ENCODE data around the gene DNAJA3.

Gene DNAJA3

DNA sequence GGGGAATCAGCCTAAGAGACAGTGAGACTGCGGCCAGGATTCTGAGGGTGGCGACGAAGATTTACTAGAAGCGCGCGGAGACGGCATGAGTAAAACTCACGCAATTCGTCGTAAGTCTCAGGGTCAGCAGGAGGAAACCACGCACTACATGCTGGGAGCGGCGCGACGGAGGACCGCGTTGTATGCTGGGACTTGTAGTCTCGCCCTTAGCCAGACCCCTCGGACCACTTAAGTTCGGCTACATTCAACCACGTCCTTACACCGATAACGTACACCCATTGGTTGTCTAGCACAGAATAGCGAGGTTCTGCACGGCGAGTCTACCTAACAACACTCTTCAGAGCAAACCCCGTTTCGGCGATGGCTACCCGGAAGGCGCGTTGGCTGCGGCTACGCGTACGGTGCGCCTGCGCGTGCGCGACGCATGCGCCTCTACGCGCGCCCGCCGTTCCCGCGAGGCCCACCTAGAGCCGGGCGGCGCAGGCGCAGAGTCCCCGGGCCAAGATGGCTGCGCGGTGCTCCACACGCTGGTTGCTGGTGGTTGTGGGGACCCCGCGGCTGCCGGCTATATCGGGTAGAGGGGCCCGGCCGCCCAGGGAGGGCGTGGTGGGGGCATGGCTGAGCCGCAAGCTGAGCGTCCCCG lies at the start of gene DNAJA3:
Gene DNAJA3 (plus strand): TSS at position 491 of the 643 bp plus-strand sequence. CDS start 14 bp downstream, at position 505.
- DNase-seq, result peak; percentile 94

GRCh38 chr16:4376126-4376892 lies 49.4 kb upstream of the DNAJA3 start:
- no peak for DNase-seq

GRCh38 chr16:4376893-4377572 lies 48.6 kb upstream of the DNAJA3 start:
- no peak for DNase-seq

- DNase-seq, result no peak
Observed at GRCh38 chr16:4377573-4378154, 48.0 kb upstream of the DNAJA3 start.

DNA sequence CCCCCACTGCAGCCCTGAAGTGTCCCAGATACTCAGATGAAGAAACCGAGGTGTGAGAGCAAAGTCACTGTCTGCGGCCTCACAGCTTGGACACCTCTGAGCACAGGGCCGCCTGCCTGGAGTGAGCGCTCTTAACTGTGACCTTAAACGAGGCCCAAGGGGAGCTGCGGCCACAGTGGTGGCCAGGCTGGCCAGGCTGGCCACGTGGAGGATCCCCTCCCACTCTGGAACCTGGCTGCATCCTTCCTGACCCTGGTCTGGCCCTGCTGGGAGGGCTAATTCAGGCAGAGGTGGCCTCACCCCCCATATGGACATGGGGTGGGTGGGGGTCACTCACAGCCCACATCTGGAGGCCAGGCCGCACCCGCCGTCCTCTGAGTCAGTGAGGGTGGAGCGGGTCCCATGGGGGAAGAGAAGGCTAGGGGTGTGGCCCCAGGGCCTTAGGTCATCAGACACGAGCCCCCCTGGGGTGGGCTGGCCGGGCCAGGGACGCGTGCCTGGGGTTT lies 47.5 kb upstream of the DNAJA3 start:
- DNase-seq, result no peak

DNA sequence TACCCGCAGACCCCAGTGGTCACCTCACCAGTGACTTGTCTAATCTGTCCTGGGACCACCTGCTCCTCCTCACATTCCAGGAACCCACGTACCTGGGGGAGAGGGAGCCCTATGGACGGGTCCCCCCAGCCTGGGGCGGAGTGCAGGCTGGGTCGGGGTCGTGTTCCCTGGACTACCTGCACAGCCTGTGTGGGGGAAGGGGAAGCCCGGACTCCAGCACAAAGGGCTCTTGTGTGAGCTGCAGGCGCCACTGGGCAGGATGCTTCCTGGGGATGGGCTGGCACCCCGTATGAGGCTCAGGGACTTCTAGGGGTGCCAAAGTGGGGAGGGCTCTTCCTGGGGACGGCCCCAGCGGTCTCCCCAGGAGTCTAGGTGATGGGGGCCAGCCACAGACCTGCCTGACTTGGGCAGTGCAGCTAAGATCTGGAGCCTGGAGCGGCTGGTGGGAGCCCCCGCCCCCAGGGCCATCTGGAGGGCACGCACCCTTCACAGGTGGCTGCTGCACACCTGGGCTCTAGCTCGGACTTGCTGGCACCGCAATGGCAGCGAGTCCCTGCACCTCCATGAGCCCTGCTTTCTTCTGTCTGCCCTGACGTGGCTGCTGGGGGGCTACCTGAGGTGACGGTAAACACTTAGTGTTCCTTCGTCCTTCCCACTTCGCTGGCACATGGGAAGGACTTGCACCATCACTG lies 46.5 kb upstream of the DNAJA3 start:
- DNase-seq, result no peak

DNA sequence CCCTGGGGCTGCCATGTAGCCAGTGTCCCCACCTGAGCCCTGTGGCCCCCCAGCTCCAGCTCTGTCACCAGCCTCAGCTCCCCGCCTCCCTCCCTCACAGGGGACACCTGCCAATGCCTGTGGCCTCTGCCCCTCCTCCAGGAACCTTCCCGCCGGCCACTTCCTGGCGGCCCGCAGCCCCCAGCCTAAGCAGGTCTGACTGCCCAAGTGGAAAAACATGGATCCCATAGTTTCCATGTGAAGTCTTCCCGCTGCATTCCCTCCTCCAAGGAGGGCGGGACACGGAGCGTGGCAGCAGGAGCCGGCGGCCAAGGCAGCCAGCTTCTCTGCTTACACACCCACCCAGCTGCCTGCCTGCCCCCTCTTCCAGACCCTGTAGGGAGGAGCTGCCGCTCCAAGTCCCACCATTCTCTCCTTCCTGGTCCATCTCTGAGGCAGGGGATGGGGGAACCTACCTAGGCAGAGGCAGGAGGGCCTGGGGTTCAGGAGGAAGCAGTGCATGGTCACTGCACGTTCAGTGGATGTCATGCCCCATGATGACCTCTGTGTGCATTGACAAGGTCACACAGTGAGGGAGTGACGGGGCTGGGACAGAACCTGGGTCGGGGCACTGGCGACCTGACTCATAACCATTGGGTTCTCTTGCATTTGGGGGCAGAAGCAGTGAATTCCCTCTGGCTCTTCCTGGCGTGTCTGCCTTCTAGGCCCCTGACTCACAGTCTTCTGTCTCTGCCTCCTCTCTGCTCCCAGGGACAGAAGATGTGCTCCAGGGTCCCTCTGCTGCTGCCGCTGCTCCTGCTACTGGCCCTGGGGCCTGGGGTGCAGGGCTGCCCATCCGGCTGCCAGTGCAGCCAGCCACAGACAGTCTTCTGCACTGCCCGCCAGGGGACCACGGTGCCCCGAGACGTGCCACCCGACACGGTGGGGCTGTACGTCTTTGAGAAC lies 45.3 kb upstream of the DNAJA3 start:
- DNase-seq, result no peak

- no peak for DNase-seq
Observed at GRCh38 chr16:4381072-4381934, 44.4 kb upstream of the DNAJA3 start.

DNA sequence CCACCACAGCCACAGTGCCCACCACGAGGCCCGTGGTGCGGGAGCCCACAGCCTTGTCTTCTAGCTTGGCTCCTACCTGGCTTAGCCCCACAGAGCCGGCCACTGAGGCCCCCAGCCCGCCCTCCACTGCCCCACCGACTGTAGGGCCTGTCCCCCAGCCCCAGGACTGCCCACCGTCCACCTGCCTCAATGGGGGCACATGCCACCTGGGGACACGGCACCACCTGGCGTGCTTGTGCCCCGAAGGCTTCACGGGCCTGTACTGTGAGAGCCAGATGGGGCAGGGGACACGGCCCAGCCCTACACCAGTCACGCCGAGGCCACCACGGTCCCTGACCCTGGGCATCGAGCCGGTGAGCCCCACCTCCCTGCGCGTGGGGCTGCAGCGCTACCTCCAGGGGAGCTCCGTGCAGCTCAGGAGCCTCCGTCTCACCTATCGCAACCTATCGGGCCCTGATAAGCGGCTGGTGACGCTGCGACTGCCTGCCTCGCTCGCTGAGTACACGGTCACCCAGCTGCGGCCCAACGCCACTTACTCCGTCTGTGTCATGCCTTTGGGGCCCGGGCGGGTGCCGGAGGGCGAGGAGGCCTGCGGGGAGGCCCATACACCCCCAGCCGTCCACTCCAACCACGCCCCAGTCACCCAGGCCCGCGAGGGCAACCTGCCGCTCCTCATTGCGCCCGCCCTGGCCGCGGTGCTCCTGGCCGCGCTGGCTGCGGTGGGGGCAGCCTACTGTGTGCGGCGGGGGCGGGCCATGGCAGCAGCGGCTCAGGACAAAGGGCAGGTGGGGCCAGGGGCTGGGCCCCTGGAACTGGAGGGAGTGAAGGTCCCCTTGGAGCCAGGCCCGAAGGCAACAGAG lies 43.5 kb upstream of the DNAJA3 start:
- no peak for DNase-seq

DNA sequence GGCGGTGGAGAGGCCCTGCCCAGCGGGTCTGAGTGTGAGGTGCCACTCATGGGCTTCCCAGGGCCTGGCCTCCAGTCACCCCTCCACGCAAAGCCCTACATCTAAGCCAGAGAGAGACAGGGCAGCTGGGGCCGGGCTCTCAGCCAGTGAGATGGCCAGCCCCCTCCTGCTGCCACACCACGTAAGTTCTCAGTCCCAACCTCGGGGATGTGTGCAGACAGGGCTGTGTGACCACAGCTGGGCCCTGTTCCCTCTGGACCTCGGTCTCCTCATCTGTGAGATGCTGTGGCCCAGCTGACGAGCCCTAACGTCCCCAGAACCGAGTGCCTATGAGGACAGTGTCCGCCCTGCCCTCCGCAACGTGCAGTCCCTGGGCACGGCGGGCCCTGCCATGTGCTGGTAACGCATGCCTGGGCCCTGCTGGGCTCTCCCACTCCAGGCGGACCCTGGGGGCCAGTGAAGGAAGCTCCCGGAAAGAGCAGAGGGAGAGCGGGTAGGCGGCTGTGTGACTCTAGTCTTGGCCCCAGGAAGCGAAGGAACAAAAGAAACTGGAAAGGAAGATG lies 42.8 kb upstream of the DNAJA3 start:
- DNase-seq, result no peak

DNA sequence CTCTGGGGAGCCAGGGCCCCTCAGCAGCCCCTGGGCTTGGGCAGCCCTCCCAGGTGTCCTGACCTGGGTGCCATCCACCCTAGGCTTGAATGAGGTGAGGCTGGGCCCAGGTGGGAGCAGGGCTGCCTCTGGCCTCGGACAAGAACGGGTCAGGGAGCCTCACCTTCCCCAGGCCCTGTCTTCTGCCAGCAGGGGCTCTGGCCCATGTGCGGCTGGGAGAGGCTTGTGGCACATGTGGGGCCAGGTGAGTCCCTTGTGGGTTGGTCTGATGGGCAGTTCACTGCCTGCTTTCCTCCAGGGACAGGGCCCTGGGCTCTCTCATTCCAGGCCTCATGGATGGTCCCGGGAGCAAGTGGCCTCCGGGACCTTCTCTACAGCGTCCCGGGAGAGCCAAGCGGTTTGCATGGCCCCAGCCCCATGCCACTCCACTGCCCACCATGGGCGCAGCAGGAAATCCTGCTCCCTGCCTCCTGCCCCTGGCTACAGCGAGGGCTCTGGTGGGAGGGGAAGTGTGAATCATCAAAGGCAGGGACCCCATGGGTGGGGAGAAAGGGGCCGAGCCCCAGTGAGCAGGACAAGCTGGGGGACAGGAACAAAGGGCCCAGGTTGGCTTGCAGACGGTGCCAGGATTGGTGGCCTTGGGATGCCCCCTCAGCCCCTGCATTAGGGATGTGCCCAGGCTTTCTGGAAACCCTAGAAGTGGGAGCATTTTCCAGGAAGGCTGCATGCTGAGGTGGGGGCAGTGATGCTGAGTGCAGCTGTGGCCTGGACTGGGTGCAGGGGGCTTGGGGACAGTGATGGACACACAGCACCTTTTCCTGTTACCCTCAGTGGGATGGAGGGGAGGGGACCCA lies 41.9 kb upstream of the DNAJA3 start:
- DNase-seq, result no peak

GRCh38 chr16:4384509-4384942 lies 41.1 kb upstream of the DNAJA3 start:
- DNase-seq, result no peak

DNA sequence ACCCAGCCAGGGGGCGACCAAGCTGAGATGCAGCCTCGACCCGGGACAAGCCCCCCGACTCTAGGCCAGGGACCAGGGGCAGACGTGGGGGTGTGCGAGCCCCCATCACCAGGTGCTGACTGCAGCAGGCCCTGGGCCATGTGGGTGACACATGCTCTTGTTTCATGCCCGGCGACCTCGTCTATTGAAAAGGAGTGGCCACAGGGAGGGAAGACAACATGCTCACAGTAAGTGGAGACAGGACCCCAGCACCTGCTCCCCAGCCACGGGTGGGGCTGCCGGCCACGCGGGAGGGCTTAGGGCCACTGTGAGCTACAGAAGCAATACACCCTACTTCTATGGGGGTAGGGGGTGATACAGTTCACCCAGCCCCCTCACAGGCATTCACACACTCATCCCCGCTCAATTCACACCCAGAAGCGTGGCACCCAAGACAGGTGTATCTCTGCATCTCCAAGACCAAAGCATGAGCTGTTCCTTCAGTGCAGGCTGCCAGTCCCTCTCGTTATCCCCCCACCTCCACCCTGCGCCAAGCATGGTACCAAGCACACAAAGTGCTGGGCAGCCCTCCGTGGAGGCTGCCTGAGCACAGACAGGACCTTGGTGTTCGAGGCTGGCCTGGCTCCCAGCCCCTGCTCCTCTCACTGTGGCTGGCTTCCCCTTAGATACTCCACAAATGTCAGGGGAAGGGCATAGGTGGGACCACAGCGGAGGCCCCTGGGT lies 40.4 kb upstream of the DNAJA3 start:
- DNase-seq, result no peak

DNA sequence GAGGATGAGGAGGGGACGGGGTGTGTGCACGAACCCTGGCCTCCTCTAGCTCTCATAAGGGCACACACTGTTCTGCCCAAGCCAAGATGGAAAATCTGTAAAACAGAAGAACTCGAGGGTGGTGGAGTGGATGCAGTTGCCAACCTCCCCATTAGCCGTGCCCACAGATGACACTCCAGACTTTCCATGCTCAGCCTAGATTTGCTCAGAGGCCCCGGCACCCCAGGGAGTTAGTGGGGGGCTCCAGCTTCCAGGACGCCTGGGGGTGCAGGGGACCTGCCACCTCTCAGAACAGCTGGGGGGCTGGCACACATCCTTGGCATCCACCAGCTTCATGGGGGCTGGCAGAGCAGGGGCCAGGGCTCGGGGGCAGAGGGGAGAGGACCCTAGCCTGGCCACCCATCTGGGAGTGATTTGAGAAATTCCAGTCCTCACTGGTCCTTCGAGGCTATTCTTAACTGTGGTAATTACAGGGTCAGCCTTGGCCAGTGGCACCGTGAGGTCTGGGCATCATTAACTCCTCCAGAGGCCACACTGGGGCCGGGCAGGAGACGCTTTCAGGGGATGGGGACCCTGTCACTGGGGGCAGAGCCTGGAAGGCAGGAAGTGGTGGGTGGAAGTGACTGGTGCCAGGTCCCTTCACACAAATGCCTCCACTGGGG lies 39.7 kb upstream of the DNAJA3 start:
- DNase-seq, result no peak

DNA sequence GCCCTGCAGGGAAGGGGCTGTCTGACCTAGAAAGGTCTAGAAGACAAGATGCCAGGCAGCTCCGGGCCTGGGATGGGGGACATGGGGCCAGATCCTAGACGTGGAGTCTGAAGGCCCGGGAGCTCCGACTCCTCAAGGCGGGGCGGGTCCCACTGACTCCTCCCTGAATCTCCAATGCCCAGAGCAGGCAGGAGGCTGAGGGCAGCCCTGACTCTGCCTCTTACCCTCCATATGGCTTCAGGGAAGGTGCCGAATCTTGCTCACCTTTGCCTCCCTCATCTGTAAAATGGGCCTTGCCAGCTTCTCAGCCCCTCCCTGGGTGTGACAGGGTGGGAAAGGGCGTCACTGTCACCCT lies 39.2 kb upstream of the DNAJA3 start:
- no peak for DNase-seq

DNA sequence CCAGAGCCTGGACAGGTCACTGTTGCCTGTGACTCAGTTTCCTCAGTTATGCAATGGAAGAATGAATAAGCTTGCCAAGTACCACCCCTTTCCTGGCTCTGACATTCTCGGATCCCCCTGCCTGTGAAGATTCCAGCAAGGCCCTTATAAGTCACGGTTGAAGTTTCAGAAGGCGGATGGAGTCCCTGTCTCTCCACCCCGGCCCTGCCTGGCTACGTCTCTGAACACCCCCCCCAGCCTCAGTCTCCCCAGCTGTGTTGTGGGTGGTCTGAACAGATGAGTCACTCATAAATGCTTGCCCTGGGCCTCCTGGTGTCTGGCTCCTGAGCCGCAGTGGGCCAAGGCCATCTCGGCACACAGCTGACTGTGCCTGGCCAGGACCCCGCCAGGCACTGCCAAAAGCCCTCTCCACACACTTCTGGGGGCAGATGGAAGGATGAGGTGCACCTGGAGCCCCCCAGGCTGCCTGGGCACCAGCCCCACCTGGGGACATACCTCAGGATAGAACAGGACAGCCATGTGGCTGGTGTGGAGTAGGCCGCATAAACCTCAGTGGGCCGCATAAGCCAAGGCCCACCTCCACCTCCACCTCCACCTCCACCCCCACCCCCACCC lies 38.6 kb upstream of the DNAJA3 start:
- no peak for DNase-seq

All from CD4-positive, alpha-beta T cell treated with Interleukin-6 for 4 hours (primary cell).